H1 (cell line): ENCODE measurements around the gene GIPC2. TPM values are rescaled to one million over a fixed set of nuclear protein-coding genes. Genes with fewer than 3 reads are reported as not detected.

Source experiments
- CTCF ChIA-PET: fragments of 300-600 bp; sonication (Branson Sonifier 250); formaldehyde crosslinking; loops from one replicate; lab custom pipeline; 2021; ENCODE audit not compliant: partially characterized antibody; lab: Charles Lee
- POLR2A ChIA-PET: fragments of 300-600 bp; sonication (Branson Sonifier 250); formaldehyde crosslinking; loops from one replicate; lab custom pipeline; 2021; ENCODE audit warnings: inconsistent platforms; ENCODE audit not compliant: partially characterized antibody; lab: Charles Lee
- DNase-seq, 2 experiments: peaks; one replicate each; pipeline versions ENCODE4 v3.0.0 to v3.0.0-alpha.2; 2010 to 2022; ENCODE audit warnings: low spot score in 2 of 2, low read depth in 1 of 2, mixed read lengths in 1 of 2
- FAIRE-seq: peaks from 2 replicates; lab custom pipeline; 2011; peaks lifted over from hg19 to GRCh38; lab: Jason Lieb, UNC
- H2AFZ ChIP-seq: 2 replicates; pipeline ENCODE4 v1.8.1; 2012; ENCODE audit warnings: low read length, inconsistent platforms
- H2AK5ac ChIP-seq: 2 replicates; pipeline ENCODE4 v1.6.1; 2013; ENCODE audit warnings: low read depth, low read length
- H2BK120ac ChIP-seq: replicated peaks from 2 replicates; pipeline ENCODE3; 2013; ENCODE audit warnings: low read depth, low read length, inconsistent platforms
- H2BK12ac ChIP-seq: 2 replicates; pipeline ENCODE4 v1.6.1; 2013; ENCODE audit warnings: low read depth, low read length
- H2BK15ac ChIP-seq: 2 replicates; pipeline ENCODE4 v1.6.1; 2013; ENCODE audit warnings: low read length
- H2BK20ac ChIP-seq: 2 replicates; pipeline ENCODE4 v1.6.1; 2013; ENCODE audit warnings: low read length
- H2BK5ac ChIP-seq: 2 replicates; pipeline ENCODE4 v1.6.1; 2013; ENCODE audit warnings: low read depth, low read length
- H3K14ac ChIP-seq: 2 replicates; pipeline ENCODE4 v1.6.1; 2013; ENCODE audit warnings: inconsistent platforms; ENCODE audit not compliant: insufficient read length
- H3K18ac ChIP-seq: 2 replicates; pipeline ENCODE4 v1.6.1; 2013; ENCODE audit warnings: low read length; ENCODE audit errors: extremely low read depth
- H3K23ac ChIP-seq: 2 replicates; pipeline ENCODE4 v1.6.1; 2013; ENCODE audit warnings: inconsistent platforms; ENCODE audit not compliant: insufficient read length
- H3K23me2 ChIP-seq: 2 replicates; pipeline ENCODE4 v1.6.1; 2013; ENCODE audit warnings: low read depth, low read length
- H3K27ac ChIP-seq: 2 replicates; pipeline ENCODE4 v1.6.1; 2011; ENCODE audit warnings: low read depth, low read length, inconsistent platforms
- H3K27me3 ChIP-seq, 4 experiments: replicated peaks in 1 of 4; 1 replicate in 1 of 4; 2 replicates in 3 of 4; pipeline versions ENCODE4 v1.6.1 to v1.8.1; 2011 to 2013; ENCODE audit warnings: low read length in 3 of 4, mild to moderate bottlenecking in 3 of 4, inconsistent platforms in 2 of 4, mixed read lengths in 2 of 4, moderate library complexity in 1 of 4; ENCODE audit not compliant: control insufficient read depth in 3 of 4, insufficient read depth in 3 of 4; ENCODE audit errors: extremely low read depth in 1 of 4
- H3K36me3 ChIP-seq, 4 experiments: 2 replicates each; pipeline versions ENCODE4 v1.6.1 to v1.8.1; 2011 to 2013; ENCODE audit warnings: mild to moderate bottlenecking in 4 of 4, low read length in 3 of 4, moderate library complexity in 2 of 4, control low read depth in 1 of 4, inconsistent platforms in 1 of 4; ENCODE audit not compliant: insufficient read depth in 4 of 4, control insufficient read depth in 2 of 4
- H3K4ac ChIP-seq: replicated peaks from 2 replicates; pipeline ENCODE3; 2013; ENCODE audit warnings: low read length, low read depth, mixed read lengths, inconsistent platforms; ENCODE audit not compliant: insufficient read length
- H3K4me1 ChIP-seq, 4 experiments: replicated peaks in 1 of 4; 1 replicate in 1 of 4; 2 replicates in 3 of 4; pipeline versions ENCODE4 v1.6.1 to v1.8.1; 2011 to 2013; ENCODE audit warnings: low read length in 3 of 4, inconsistent platforms in 2 of 4, mixed read lengths in 1 of 4; ENCODE audit not compliant: insufficient read depth in 4 of 4, control insufficient read depth in 3 of 4
- H3K4me2 ChIP-seq, 2 experiments: 2 replicates each; pipeline versions ENCODE4 v1.6.1 to v1.8.1; 2011 to 2013; ENCODE audit warnings: low read depth in 2 of 2, low read length in 2 of 2, control low read depth in 1 of 2, inconsistent platforms in 1 of 2, mild to moderate bottlenecking in 1 of 2; ENCODE audit not compliant: insufficient read depth in 1 of 2
- H3K4me3 ChIP-seq, 4 experiments: fragments of 200-600, 300-600 bp in 1 of 4; sonication (generic), shearing (Covaris generic), sonication (Bioruptor Twin) in 1 of 4; 2 replicates each; pipeline versions ENCODE4 v1.5.1 to v1.8.1; 2011 to 2016; ENCODE audit warnings: low read length in 4 of 4, low read depth in 3 of 4, control low read depth in 2 of 4, inconsistent platforms in 2 of 4, mild to moderate bottlenecking in 2 of 4, mixed read lengths in 1 of 4, moderate library complexity in 1 of 4; ENCODE audit not compliant: insufficient read depth in 2 of 4; ENCODE audit errors: extremely low read depth in 1 of 4
- H3K56ac ChIP-seq: replicated peaks from 2 replicates; pipeline ENCODE3; 2013; ENCODE audit warnings: low read depth, mild to moderate bottlenecking, mixed read lengths, low read length, inconsistent platforms; ENCODE audit not compliant: insufficient read length
- H3K79me1 ChIP-seq: 2 replicates; pipeline ENCODE4 v1.6.1; 2013; ENCODE audit warnings: low read depth, low read length, control low read depth
- H3K79me2 ChIP-seq, 2 experiments: 2 replicates each; pipeline versions ENCODE4 v1.6.1 to v1.8.1; 2012 to 2013; ENCODE audit warnings: low read length in 2 of 2, mild to moderate bottlenecking in 2 of 2, inconsistent platforms in 1 of 2; ENCODE audit not compliant: insufficient read depth in 2 of 2, control insufficient read depth in 1 of 2
- H3K9ac ChIP-seq, 4 experiments: replicated peaks in 1 of 4; 1 replicate in 1 of 4; 2 replicates in 3 of 4; pipeline versions ENCODE4 v1.6.1 to v1.8.1; 2011 to 2013; ENCODE audit warnings: low read depth in 3 of 4, low read length in 3 of 4, control low read depth in 2 of 4, mild to moderate bottlenecking in 2 of 4, moderate library complexity in 2 of 4, inconsistent platforms in 1 of 4; ENCODE audit errors: extremely low read depth in 1 of 4
- H3K9me3 ChIP-seq, 2 experiments: 2 replicates each; pipeline versions ENCODE4 v1.6.1 to v1.8.1; 2012 to 2013; ENCODE audit warnings: mild to moderate bottlenecking in 2 of 2, moderate library complexity in 2 of 2, control low read depth in 1 of 2, inconsistent platforms in 1 of 2, low read depth in 1 of 2, low read length in 1 of 2, mixed read lengths in 1 of 2; ENCODE audit not compliant: insufficient read depth in 2 of 2
- H4K20me1 ChIP-seq, 2 experiments: replicated peaks in 1 of 2; 2 replicates each; pipeline versions ENCODE3 to v1.8.1; 2011 to 2013; ENCODE audit warnings: inconsistent platforms in 2 of 2, low read length in 2 of 2, mild to moderate bottlenecking in 1 of 2; ENCODE audit not compliant: insufficient read depth in 2 of 2, control insufficient read depth in 1 of 2
- H4K5ac ChIP-seq: 2 replicates; pipeline ENCODE4 v1.6.1; 2013; ENCODE audit warnings: low read length, low read depth, mixed read lengths, inconsistent platforms; ENCODE audit not compliant: insufficient read length
- H4K8ac ChIP-seq: 2 replicates; pipeline ENCODE4 v1.8.0; 2013; ENCODE audit warnings: mild to moderate bottlenecking, moderate library complexity, low read length, inconsistent platforms; ENCODE audit not compliant: insufficient read depth; ENCODE audit errors: extremely low read depth
- H4K91ac ChIP-seq: replicated peaks from 2 replicates; pipeline ENCODE3; 2013; ENCODE audit warnings: low read length, mixed read lengths, inconsistent platforms; ENCODE audit not compliant: insufficient read length
- BCL11A ChIP-seq, 2 experiments: IDR thresholded peaks; one replicate each; pipeline ENCODE4 v1.6.1; 2011; ENCODE audit warnings: low read depth in 2 of 2, low read length in 2 of 2, mild to moderate bottlenecking in 2 of 2
- CBX5 ChIP-seq: fragments of 300-800, 300-1000 bp; sonication (generic); IDR thresholded peaks from 2 replicates; pipeline ENCODE4 v1.7.1; 2016; ENCODE audit warnings: antibody characterized with exemption, low read length, low read depth
- CHD2 ChIP-seq: IDR thresholded peaks from 2 replicates; pipeline ENCODE4 v1.6.1; 2012; ENCODE audit warnings: low read length, improper control_type of control experiment
- JUND ChIP-seq: IDR thresholded peaks from 2 replicates; pipeline ENCODE4 v1.6.1; 2011; ENCODE audit warnings: mild to moderate bottlenecking, improper control_type of control experiment, low read length
- KDM4A ChIP-seq: IDR thresholded peaks from one replicate; pipeline ENCODE4 v1.7.1; 2012; ENCODE audit warnings: low read depth, mild to moderate bottlenecking, moderate library complexity, low read length, inconsistent platforms; ENCODE audit not compliant: severe bottlenecking
- NANOG ChIP-seq: IDR thresholded peaks from 2 replicates; pipeline ENCODE4 v1.6.1; 2011; ENCODE audit warnings: low read length, low read depth, mild to moderate bottlenecking, inconsistent platforms; ENCODE audit not compliant: insufficient read depth, poor library complexity, severe bottlenecking
- RFX5 ChIP-seq: IDR thresholded peaks from 2 replicates; pipeline ENCODE4 v1.6.1; 2011; ENCODE audit warnings: low read depth, low read length, improper control_type of control experiment, borderline replicate concordance
- SAP30 ChIP-seq: fragments of 300-600 bp; sonication (generic); IDR thresholded peaks from 2 replicates; pipeline ENCODE4 v1.7.1; 2012; ENCODE audit warnings: low read length, moderate library complexity, mild to moderate bottlenecking, inconsistent platforms; ENCODE audit not compliant: insufficient read depth, insufficient replicate concordance
- WGBS, 2 experiments: shearing (Covaris generic) in 1 of 2; methylation state at CpG; one replicate each; pipeline versions ENCODE4 v1.1.6 to v1.1.7; 2013 to 2015; ENCODE audit warnings: low lambda C conversion rate in 2 of 2, mixed read lengths in 2 of 2, inconsistent platforms in 1 of 2, low coverage in 1 of 2, missing lambda C conversion rate in 1 of 2; ENCODE audit not compliant: insufficient replicate concordance in 2 of 2, insufficient coverage in 1 of 2, insufficient read length in 1 of 2; ENCODE audit errors: extremely low coverage in 1 of 2, missing lambda C conversion rate in 1 of 2; 5-methylcytosine and 5-hydroxymethylcytosine counted together
- polyA plus RNA-seq, 7 experiments: library from polyadenylated mRNA; depleted of rRNA in 3 of 7; stranded (reverse) in 5 of 7; unstranded in 2 of 7; fragments of >200 nt in 5 of 7; fragments of 200-250 nt in 2 of 7; gene quantifications; 1 replicate in 5 of 7; 2 replicates in 1 of 7; 4 replicates in 1 of 7; pipeline versions ENCODE4 v1.2.1 to v1.2.3, GENCODE V29; 2011 to 2013; ENCODE audit warnings: missing spikeins in 2 of 7, mixed read lengths in 2 of 7
- total RNA-seq: library from RNA; stranded (reverse); fragmentation: NEBNext Ultra II Directional; extraction: Animal tissue kit (Norgen Biotek cat#: 25700); gene quantifications from 2 replicates; pipeline ENCODE4 v1.2.1, GENCODE V29; 2021

Gene GIPC2
- total and polyA plus RNA-seq, 2 of the 8 experiments (the other 6 are each of a cell fraction or from before 2014, with no cell fraction given) = 0.29 to 0.69 TPM

DNA sequence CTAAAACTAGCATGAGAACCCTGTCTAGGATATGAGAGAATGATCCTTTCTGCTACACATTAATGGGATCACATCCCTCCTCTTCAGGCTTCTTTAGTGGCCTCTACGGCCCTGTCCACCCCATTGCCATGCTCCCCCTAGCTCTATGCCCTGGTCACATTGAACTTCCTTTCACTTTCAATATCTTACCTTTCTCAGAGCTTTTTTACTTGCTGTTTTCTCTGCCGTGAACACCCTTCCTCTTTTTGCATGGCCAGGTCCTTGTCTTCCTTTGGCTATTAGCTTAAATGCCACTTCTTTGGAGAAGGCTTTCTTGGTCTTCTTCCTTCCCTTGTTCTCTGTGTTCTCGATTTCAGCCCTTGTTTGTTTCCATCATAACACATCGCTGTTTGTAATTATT is 97.4 kb downstream of the GIPC2 start:
- WGBS, 2 experiments = 84% methylated on average over 4 of the region's 4 CpGs; no CpG with 5 or more reads in 1 of the 2 experiments
- no peaks in the 10 kb centered on the region for H3K4me1 ChIP-seq
- H2BK5ac ChIP-seq = no peak overlapping the region
- H3K27ac ChIP-seq = no peak overlapping the region
- H3K23me2 ChIP-seq = no peaks in the 10 kb centered on the region; the same call in 1 of the 2 replicates
- no peak for DNase-seq
- no peak overlapping the region for H3K14ac ChIP-seq
- no peak overlapping the region for H4K5ac ChIP-seq
- H2AK5ac ChIP-seq = no peak overlapping the region
- TF ChIP-seq KDM4A = no peak
- no peak for TF ChIP-seq BCL11A (IDR thresholded peaks at IDR 0.05; ENCODE audit: low read depth in 2 of 2, low read length in 2 of 2)
- TF ChIP-seq CHD2 = no peak
- no peak for TF ChIP-seq JUND
- TF ChIP-seq RFX5 = no peak
- no peak for TF ChIP-seq CBX5
- no peak for TF ChIP-seq NANOG
- no peak for TF ChIP-seq SAP30
- H3K79me2 ChIP-seq = no peaks in the 10 kb centered on the region
- FAIRE-seq = no peak
- H3K36me3 ChIP-seq = no peaks in the 10 kb centered on the region
- no peaks in the 10 kb centered on the region for H4K20me1 ChIP-seq
- no peak overlapping the region for H2BK20ac ChIP-seq
- no peaks in the 10 kb centered on the region for H3K27me3 ChIP-seq
- no peak overlapping the region for H2BK12ac ChIP-seq
- H3K4ac ChIP-seq = no peak overlapping the region
- H3K23ac ChIP-seq = no peak overlapping the region
- H3K79me1 ChIP-seq = no peaks in the 10 kb centered on the region
- POLR2A ChIA-PET = no interaction called here
- H2AFZ ChIP-seq = no peak overlapping the region
- no peak overlapping the region for H3K4me2 ChIP-seq
- no peak overlapping the region for H3K9ac ChIP-seq
- CTCF ChIA-PET = interaction anchor here (0.5 to 7.2 kb wide), 12 partner anchors 12 to 1239 kb away, joined by 3 to 48 read pairs (median 4); no protein-coding TSS in a partner anchor
- H3K18ac ChIP-seq = no peak overlapping the region
- no peak overlapping the region for H2BK15ac ChIP-seq
- H4K91ac ChIP-seq = no peak overlapping the region
- H3K56ac ChIP-seq = no peak overlapping the region
- no peak overlapping the region for H4K8ac ChIP-seq
- H3K9me3 ChIP-seq = no peaks in the 10 kb centered on the region
- no peak overlapping the region for H2BK120ac ChIP-seq
- no peak overlapping the region for H3K4me3 ChIP-seq
